Skeletal muscle satellite cell (primary cell): ENCODE results near the gene ST8SIA6.
A peak's percentile ranks its signal among the peaks of the same experiment; 100 is the strongest.
"Not testable (repeated sequence)": the region's sequence is repeated elsewhere in the genome, so short reads cannot be mapped to it uniquely, and the experiment has no call there.

Experiments
- H3K27me3 ChIP-seq: 2 replicates; pipeline ENCODE4 v1.7.0; 2013; ENCODE audit warnings: low read length; ENCODE audit not compliant: control insufficient read depth, insufficient read depth
- H3K36me3 ChIP-seq: 2 replicates; pipeline ENCODE4 v1.7.0; 2013; ENCODE audit warnings: mild to moderate bottlenecking, control low read depth, low read length; ENCODE audit not compliant: insufficient read depth
- H3K4me1 ChIP-seq: 2 replicates; pipeline ENCODE4 v1.7.0; 2013; ENCODE audit warnings: low read length; ENCODE audit not compliant: control insufficient read depth, insufficient read depth
- H3K4me2 ChIP-seq: 2 replicates; pipeline ENCODE4 v1.7.0; 2013; ENCODE audit warnings: mild to moderate bottlenecking, low read length
- H3K4me3 ChIP-seq: 2 replicates; pipeline ENCODE4 v1.7.0; 2013; ENCODE audit warnings: low read length
- H3K9ac ChIP-seq: 2 replicates; pipeline ENCODE4 v1.7.0; 2013; ENCODE audit warnings: mild to moderate bottlenecking, low read depth, low read length, moderate library complexity
- H3K9me3 ChIP-seq: replicated peaks from 2 replicates; pipeline ENCODE4 v1.7.0; 2013; ENCODE audit warnings: mild to moderate bottlenecking, control low read depth, low read length

ST8SIA6 gene

DNA sequence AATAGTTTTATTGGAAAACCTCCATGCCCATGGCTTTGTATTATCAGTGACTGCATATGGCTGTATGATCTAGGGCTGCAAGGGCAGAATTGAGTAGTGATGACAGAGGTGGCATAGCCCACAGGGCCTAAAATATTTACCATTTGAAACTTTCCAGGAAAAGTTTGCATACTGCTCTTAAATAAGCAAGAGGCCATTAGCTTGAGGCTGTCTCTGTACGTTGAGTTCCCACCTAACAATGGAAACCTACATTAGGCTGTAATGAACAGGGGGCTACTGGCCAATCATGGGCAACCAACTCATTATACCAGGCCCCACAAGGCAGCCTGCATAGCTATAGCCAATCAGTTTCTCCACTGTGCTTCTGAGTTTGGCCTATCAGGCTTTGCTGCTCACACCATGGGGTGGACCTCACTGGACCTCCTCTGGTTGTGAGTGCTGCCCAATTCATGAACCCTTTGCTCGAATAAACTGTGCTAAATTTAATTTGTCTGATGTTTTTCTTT, 673 bp upstream of the ST8SIA6 start:
- H3K9me3 ChIP-seq: peaks cover 2% of the 10 kb centered on the region

DNA sequence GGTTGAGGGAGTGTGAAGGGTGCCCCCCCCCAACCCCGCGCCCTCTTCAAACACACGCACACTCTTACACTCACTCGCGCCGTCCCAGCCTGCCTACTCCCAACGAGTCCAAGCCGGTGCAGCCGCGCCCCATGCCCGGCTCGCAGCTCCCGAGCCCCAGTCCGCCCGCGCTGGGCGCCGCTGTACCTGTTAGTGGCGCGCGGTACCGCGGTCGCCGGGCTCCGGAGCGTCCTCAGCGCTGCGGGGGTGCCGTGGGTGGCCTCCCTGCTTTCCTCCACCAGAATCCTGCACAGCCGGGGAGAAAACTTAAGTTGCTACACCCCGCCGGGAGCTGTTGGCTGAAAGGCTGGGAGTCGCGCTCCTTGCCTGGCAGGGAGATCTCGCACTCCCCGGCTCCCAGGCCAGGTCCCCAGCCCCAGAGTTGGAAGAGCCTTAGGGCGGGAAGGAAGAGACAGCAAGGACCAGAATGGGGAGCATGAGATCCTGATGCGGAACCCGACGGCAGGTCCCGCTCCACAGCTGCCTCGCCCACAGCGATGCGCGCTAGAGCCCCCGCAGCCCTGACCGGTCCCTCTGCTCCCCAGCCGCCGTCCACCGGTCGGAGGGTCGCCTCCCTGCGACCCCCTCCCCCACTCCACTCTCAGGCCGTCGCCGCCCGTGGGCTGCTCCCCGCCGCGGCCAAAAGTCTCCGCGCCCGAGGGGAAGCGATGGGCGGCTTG, 863 bp downstream of the ST8SIA6 start:
- peaks cover 7% of the 10 kb centered on the region for H3K4me1 ChIP-seq
- H3K36me3 ChIP-seq: no peaks in the 10 kb centered on the region
- H3K9ac ChIP-seq: no peak overlapping the region
- H3K27me3 ChIP-seq: peaks cover 9% of the 10 kb centered on the region
- peaks cover 9% of the 10 kb centered on the region for H3K9me3 ChIP-seq
- H3K4me2 ChIP-seq: peak overlapping the region; percentile 98
- peak overlapping the region; percentile 68 for H3K4me3 ChIP-seq

More for the DNA sequence above, 673 bp upstream of the ST8SIA6 start:
- peaks cover 9% of the 10 kb centered on the region for H3K27me3 ChIP-seq
- peaks cover 7% of the 10 kb centered on the region for H3K4me1 ChIP-seq
- H3K4me3 ChIP-seq: peak overlapping the region; percentile 68
- no peak overlapping the region for H3K9ac ChIP-seq
- no peaks in the 10 kb centered on the region for H3K36me3 ChIP-seq
- peak overlapping the region; percentile 98 for H3K4me2 ChIP-seq

DNA sequence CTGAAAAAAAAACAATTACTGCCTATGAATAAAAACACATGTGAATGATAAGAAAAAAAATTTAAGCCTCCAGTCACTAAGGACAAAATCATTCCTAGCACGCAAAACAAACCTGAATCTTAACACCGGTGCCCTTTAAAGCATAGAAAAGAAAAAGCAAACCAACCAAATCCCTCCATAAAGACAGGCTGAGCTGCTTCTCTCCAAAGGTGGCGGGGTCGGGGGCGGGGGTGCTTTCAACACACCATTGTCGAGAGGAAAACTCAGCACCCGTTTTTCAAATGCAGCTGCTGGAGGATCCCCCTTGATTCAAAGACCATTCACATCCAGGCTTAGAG, 1.4 kb downstream of the ST8SIA6 start:
- Histone ChIP-seq H3K36me3 (no peaks in the 10 kb centered on the region), H3K27me3 (peaks cover 9% of the 10 kb centered on the region), H3K4me2 (peak overlapping the region; percentile 98), H3K9ac (no peak overlapping the region), H3K4me3 (peak overlapping the region; percentile 68), H3K4me1 (peaks cover 7% of the 10 kb centered on the region), H3K9me3 (peaks cover 9% of the 10 kb centered on the region)

DNA sequence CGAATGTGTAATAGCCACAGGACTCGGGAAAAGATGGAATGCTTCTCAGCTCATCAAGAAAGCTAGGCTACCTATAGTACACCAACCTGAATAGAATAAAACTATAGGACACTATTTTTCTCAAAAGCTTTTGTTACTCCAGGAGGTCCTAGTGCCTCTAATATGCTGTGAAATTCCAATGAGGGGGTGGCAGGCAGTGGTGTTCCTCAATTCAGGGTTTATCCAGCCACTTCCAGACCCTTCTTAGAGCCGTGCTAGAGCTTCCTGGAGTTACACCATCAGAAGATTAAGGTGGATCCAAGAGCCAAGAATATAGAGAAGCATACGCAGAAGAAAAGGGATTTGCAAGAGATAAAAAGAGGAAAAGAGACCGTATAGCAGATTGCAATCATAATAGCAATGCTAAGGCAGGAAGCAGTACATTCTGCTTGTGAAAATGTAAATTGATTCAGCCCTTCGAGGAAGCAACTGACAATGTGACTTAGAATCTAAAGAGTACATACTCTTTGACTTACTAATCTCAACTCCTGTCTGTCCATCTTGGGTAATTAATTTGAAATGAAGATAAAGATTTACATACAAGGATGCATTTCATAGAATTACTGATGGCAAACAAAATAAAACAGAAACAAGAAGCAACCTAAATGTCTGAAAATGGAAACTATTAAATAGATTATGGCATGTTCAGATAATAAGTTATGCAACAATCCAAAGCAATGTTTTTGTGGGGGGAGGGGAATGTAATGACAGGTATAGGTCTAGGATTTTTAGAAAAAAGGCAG, 2.1 kb downstream of the ST8SIA6 start:
- Histone ChIP-seq H3K4me1 (peaks cover 7% of the 10 kb centered on the region), H3K9me3 (peaks cover 9% of the 10 kb centered on the region), H3K27me3 (peaks cover 9% of the 10 kb centered on the region), H3K9ac (no peak overlapping the region), H3K4me3 (no peak overlapping the region), H3K36me3 (no peaks in the 10 kb centered on the region), H3K4me2 (no peak overlapping the region)

DNA sequence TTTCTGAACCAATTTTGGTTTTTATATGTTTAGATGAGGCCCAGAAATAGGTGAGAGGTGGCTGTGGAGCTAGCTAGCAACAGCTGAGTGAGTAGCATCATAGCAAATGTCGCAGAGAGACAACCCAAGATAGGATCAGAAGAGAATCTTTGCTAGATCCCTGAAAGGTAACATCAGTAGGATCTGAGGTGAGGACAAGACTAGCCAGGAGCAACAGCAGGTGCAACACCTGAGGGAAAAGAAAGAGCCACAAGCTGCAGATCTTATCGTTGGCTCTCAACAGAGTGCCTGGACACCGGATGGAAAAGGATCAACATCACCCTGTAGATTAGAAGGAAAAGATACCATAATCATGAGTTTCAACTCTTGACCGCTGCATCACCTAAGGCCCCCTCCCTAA, 4.4 kb downstream of the ST8SIA6 start:
- Histone ChIP-seq H3K4me1 (peaks cover 7% of the 10 kb centered on the region), H3K4me2 (no peak overlapping the region), H3K9ac (no peak overlapping the region), H3K9me3 (peaks cover 9% of the 10 kb centered on the region), H3K4me3 (no peak overlapping the region), H3K36me3 (no peaks in the 10 kb centered on the region), H3K27me3 (peaks cover 13% of the 10 kb centered on the region)

- Histone ChIP-seq H3K9ac (no peak overlapping the region), H3K36me3 (no peaks in the 10 kb centered on the region), H3K9me3 (peaks cover 9% of the 10 kb centered on the region), H3K4me3 (no peak overlapping the region), H3K27me3 (peaks cover 18% of the 10 kb centered on the region), H3K4me2 (no peak overlapping the region), H3K4me1 (no peaks in the 10 kb centered on the region)
These were observed 8.9 kb downstream of the ST8SIA6 start for GRCh38 chr10:17445400-17445998.

DNA sequence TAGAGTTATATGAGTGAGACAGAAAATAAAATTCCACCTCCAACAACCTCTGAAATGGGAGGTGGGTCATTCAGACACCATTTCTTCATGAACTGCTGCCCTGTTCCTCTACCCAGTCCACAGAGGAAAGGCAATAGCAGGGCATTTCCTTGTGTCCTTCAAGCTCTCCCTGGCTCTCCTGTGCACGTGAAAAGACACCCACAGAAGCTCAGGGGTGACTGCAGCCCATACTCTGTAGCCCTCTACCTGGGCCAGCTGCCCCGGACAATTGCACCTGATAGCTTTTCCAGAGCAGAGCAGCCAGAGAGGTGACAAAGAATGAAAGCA, 10.0 kb downstream of the ST8SIA6 start:
- peaks cover 18% of the 10 kb centered on the region for H3K27me3 ChIP-seq
- H3K36me3 ChIP-seq: no peaks in the 10 kb centered on the region
- no peak overlapping the region for H3K4me2 ChIP-seq
- peaks cover under 1% of the 10 kb centered on the region for H3K9me3 ChIP-seq
- H3K4me3 ChIP-seq: no peak overlapping the region
- peaks cover 3% of the 10 kb centered on the region for H3K4me1 ChIP-seq
- H3K9ac ChIP-seq: no peak overlapping the region

- Histone ChIP-seq H3K4me3 (no peak overlapping the region), H3K9ac (no peak overlapping the region), H3K4me1 (peaks cover 3% of the 10 kb centered on the region), H3K36me3 (no peaks in the 10 kb centered on the region), H3K27me3 (peaks cover 18% of the 10 kb centered on the region), H3K9me3 (no peaks in the 10 kb centered on the region), H3K4me2 (no peak overlapping the region)
These were observed 10.5 kb downstream of the ST8SIA6 start for GRCh38 chr10:17443707-17444387.

DNA sequence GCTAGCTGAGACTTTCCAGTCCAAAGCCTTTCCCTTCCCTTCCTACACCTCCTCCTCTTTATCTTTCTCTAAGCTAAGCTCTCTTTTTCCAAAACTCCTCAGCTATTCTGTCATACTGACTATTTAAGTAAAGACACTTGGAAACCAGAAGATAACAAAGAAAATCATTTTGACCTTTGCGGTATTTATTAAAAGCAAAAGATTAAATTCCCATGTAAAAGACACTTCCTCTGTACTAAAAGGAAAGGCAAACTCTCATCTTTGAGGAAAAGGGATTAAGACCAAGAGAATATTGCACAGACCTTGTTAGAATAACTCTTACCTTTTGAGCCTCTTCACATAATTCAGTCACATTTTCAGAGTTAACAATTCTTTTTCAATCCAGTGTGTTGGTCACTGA, 15.8 kb downstream of the ST8SIA6 start:
- Histone ChIP-seq H3K4me3 (no peak overlapping the region), H3K4me1 (peaks cover 3% of the 10 kb centered on the region), H3K27me3 (peaks cover 12% of the 10 kb centered on the region), H3K9me3 (no peaks in the 10 kb centered on the region), H3K4me2 (no peak overlapping the region), H3K9ac (no peak overlapping the region), H3K36me3 (no peaks in the 10 kb centered on the region)

- H3K27me3 ChIP-seq, H3K4me3 ChIP-seq: not testable (repeated sequence)
These were observed 17.8 kb downstream of the ST8SIA6 start for GRCh38 chr10:17436578-17436977.

GRCh38 chr10:17435953-17436352, 18.4 kb downstream of the ST8SIA6 start:
- Histone ChIP-seq H3K4me2 (no peak overlapping the region), H3K4me3 (no peak overlapping the region), H3K4me1 (peaks cover 3% of the 10 kb centered on the region), H3K36me3 (no peaks in the 10 kb centered on the region), H3K9ac (no peak overlapping the region), H3K27me3 (peaks cover 10% of the 10 kb centered on the region), H3K9me3 (no peaks in the 10 kb centered on the region)

More at GRCh38 chr10:17436578-17436977, 17.8 kb downstream of the ST8SIA6 start:
- H3K4me1 ChIP-seq, H3K36me3 ChIP-seq, H3K9me3 ChIP-seq, H3K4me2 ChIP-seq, H3K9ac ChIP-seq: not testable (repeated sequence)
